Upper lobe of left lung (tissue), 6 donors: ENCODE results near the gene SBNO1. TPM values are rescaled to one million over a fixed set of nuclear protein-coding genes. Genes with fewer than 3 reads are reported as not detected.
"Not testable (repeated sequence)": the region's sequence is repeated elsewhere in the genome, so short reads cannot be mapped to it uniquely, and the experiment has no call there.

Experiments used
- ATAC-seq, 2 donors: fragments of 200-7000 bp; cut with Tn5 transposase; one replicate each; pipeline ENCODE4 v1.9.1; 2022; ENCODE audit warnings: mild to moderate bottlenecking in 2 of 2, moderate library complexity in 2 of 2; ENCODE audit not compliant: low FRiP score in 2 of 2
- DNase-seq, 2 donors: peaks; one replicate each; pipeline ENCODE4 v3.0.0-alpha.2; 2019 to 2020
- H3K27ac ChIP-seq, 4 donors: fragments of 200-600 bp; sonication (generic); one replicate each; pipeline ENCODE4 v1.5.1; 2016 to 2019
- H3K27me3 ChIP-seq, 4 donors: fragments of 200-600 bp; sonication (generic); one replicate each; pipeline ENCODE4 v1.5.1; 2017 to 2019
- H3K36me3 ChIP-seq, 4 donors: fragments of 200-600 bp; sonication (generic); one replicate each; pipeline ENCODE4 v1.5.1; 2016 to 2019
- H3K4me1 ChIP-seq, 4 donors: fragments of 200-600 bp; sonication (generic); one replicate each; pipeline ENCODE4 v1.5.1; 2018 to 2019
- H3K4me3 ChIP-seq, 4 donors: fragments of 200-600 bp; sonication (generic); one replicate each; pipeline ENCODE4 v1.5.1; 2017 to 2019; ENCODE audit warnings: mild to moderate bottlenecking in 2 of 4, moderate library complexity in 1 of 4
- H3K9me3 ChIP-seq, 4 donors: fragments of 200-600 bp; sonication (generic); one replicate each; pipeline ENCODE4 v1.5.1; 2018 to 2019
- CTCF ChIP-seq, 6 experiments: fragments of 450-650 bp in 4 of 6; fragments of 200-600 bp in 2 of 6; sonication (generic) in 2 of 6; IDR thresholded peaks; one replicate each; pipeline ENCODE4 v1.5.1; 2016 to 2019; ENCODE audit warnings: antibody characterized with exemption in 6 of 6
- EP300 ChIP-seq, 4 donors: sonication (generic); formaldehyde crosslinking; IDR thresholded peaks; one replicate each; pipeline ENCODE4 v1.5.1; 2017; ENCODE audit warnings: antibody characterized with exemption in 4 of 4, control low read depth in 2 of 4
- POLR2A ChIP-seq, 4 donors: fragments of 450-650 bp; IDR thresholded peaks; one replicate each; pipeline ENCODE4 v1.5.1; 2016 to 2017; ENCODE audit warnings: antibody characterized with exemption in 4 of 4, mild to moderate bottlenecking in 2 of 4
- POLR2AphosphoS5 ChIP-seq, 2 donors: sonication (generic); formaldehyde crosslinking; IDR thresholded peaks; one replicate each; pipeline ENCODE4 v1.5.1; 2017; ENCODE audit warnings: antibody characterized with exemption in 2 of 2
- WGBS, 2 donors: methylation state at CpG; one replicate each; pipeline ENCODE4 v1.1.5; 2017 to 2018; 5-methylcytosine and 5-hydroxymethylcytosine counted together
- total RNA-seq, 6 donors: library from RNA; depleted of rRNA in 4 of 6; stranded (reverse); fragments of >200 nt in 4 of 6; gene quantifications; one replicate each; pipeline versions ENCODE4 v1.1.0 to v1.2.1, GENCODE V29; 2016 to 2021
- donor health status: DM: no; HTN: no; CAD: no; lungs with moderate emphysema.
- donor health status: DM: no; HTN: yes; CAD: no; lungs with severe emphysema.

SBNO1 gene
- total RNA-seq, 6 donors from 2014 or later: 7.5 to 25.2 (median 20.3) TPM

- 97 to 98% methylated on average over 3 of the region's 3 CpGs for WGBS, 2 donors
Measured at GRCh38 chr12:123319273-123319672, 45.4 kb downstream of the SBNO1 start.

GRCh38 chr12:123313046-123313445 lies 51.6 kb downstream of the SBNO1 start:
- H3K4me3 ChIP-seq, DNase-seq, H3K9me3 ChIP-seq, H3K4me1 ChIP-seq, H3K27ac ChIP-seq, ATAC-seq, H3K27me3 ChIP-seq: not testable (repeated sequence)
- WGBS, 2 donors: 82 to 92% methylated on average over 4 of the region's 4 CpGs
- peaks cover 48 to 100% (median 85%) of the 10 kb centered on the region in 4 donors for H3K36me3 ChIP-seq

More at GRCh38 chr12:123319273-123319672, 45.4 kb downstream of the SBNO1 start:
- DNase-seq (no peak), ATAC-seq (no peak)
- TF ChIP-seq POLR2AphosphoS5 (IDR thresholded peaks at IDR 0.05): no peak
- TF ChIP-seq POLR2A (IDR thresholded peaks at IDR 0.05): no peak
- TF ChIP-seq EP300 (IDR thresholded peaks at IDR 0.05): no peak
- TF ChIP-seq CTCF (IDR thresholded peaks at IDR 0.05): no peak
- Histone ChIP-seq H3K9me3 (no peaks in the 10 kb centered on the region), H3K4me1 (no peaks in the 10 kb centered on the region), H3K36me3 (peaks cover 43 to 99% (median 89%) of the 10 kb centered on the region in 4 donors), H3K27ac (no peak overlapping the region), H3K4me3 (no peak overlapping the region), H3K27me3 (no peaks in the 10 kb centered on the region)

GRCh38 chr12:123306200-123306599 lies 58.4 kb downstream of the SBNO1 start:
- Histone ChIP-seq H3K36me3 (peaks cover 41 to 98% (median 82%) of the 10 kb centered on the region in 4 donors), H3K27ac (no peak overlapping the region), H3K27me3 (no peaks in the 10 kb centered on the region), H3K9me3 (no peaks in the 10 kb centered on the region), H3K4me1 (no peaks in the 10 kb centered on the region), H3K4me3 (no peak overlapping the region)
- 92 to 94% methylated on average over 3 of the region's 3 CpGs for WGBS, 2 donors
- DNase-seq (no peak), ATAC-seq (no peak)
- TF ChIP-seq POLR2A (IDR thresholded peaks at IDR 0.05): no peak
- no peak for TF ChIP-seq EP300 (IDR thresholded peaks at IDR 0.05)
- TF ChIP-seq POLR2AphosphoS5 (IDR thresholded peaks at IDR 0.05): no peak
- no peak for TF ChIP-seq CTCF (IDR thresholded peaks at IDR 0.05)

- no peak overlapping the region for H3K4me3 ChIP-seq
- no peak overlapping the region for H3K27ac ChIP-seq
- H3K36me3 ChIP-seq: peaks cover 37 to 98% (median 82%) of the 10 kb centered on the region in 4 donors
- ATAC-seq (no peak), DNase-seq (no peak)
- TF ChIP-seq POLR2A (IDR thresholded peaks at IDR 0.05) (no peak), EP300 (IDR thresholded peaks at IDR 0.05) (no peak), CTCF (IDR thresholded peaks at IDR 0.05) (no peak), POLR2AphosphoS5 (IDR thresholded peaks at IDR 0.05) (no peak)
- no peaks in the 10 kb centered on the region for H3K9me3 ChIP-seq
- H3K4me1 ChIP-seq: no peaks in the 10 kb centered on the region
- H3K27me3 ChIP-seq: no peaks in the 10 kb centered on the region
- 71 to 77% methylated on average over 3 of the region's 3 CpGs for WGBS, 2 donors
Measured at GRCh38 chr12:123305136-123305535, 59.5 kb downstream of the SBNO1 start.

- DNase-seq: no peak
- Histone ChIP-seq H3K4me1 (no peaks in the 10 kb centered on the region), H3K9me3 (no peaks in the 10 kb centered on the region), H3K27ac (no peak overlapping the region), H3K36me3 (peaks cover 21 to 75% (median 49%) of the 10 kb centered on the region in 4 donors), H3K4me3 (no peak overlapping the region), H3K27me3 (no peaks in the 10 kb centered on the region)
- no peak for TF ChIP-seq POLR2A (IDR thresholded peaks at IDR 0.05)
- no peak for TF ChIP-seq POLR2AphosphoS5 (IDR thresholded peaks at IDR 0.05)
- 83 to 94% methylated on average over 7 to 9 of the region's 9 CpGs for WGBS, 2 donors
- no peak for ATAC-seq
Measured at GRCh38 chr12:123293178-123293760, 71.4 kb downstream of the SBNO1 start.

- H3K27ac ChIP-seq: no peak overlapping the region
- WGBS, 2 donors: 92 to 93% methylated on average over 3 to 11 of the region's 11 CpGs
- H3K36me3 ChIP-seq: peaks cover 3 to 43% (median 23%) of the 10 kb centered on the region in 4 donors
- no peak for ATAC-seq
- no peaks in the 10 kb centered on the region for H3K4me1 ChIP-seq
- no peaks in the 10 kb centered on the region for H3K9me3 ChIP-seq
- TF ChIP-seq POLR2AphosphoS5 (IDR thresholded peaks at IDR 0.05): no peak
- no peak for TF ChIP-seq CTCF (IDR thresholded peaks at IDR 0.05)
- no peak for TF ChIP-seq POLR2A (IDR thresholded peaks at IDR 0.05)
- TF ChIP-seq EP300 (IDR thresholded peaks at IDR 0.05): no peak
- no peak for DNase-seq
- H3K4me3 ChIP-seq: no peak overlapping the region
- no peaks in the 10 kb centered on the region for H3K27me3 ChIP-seq
Measured at GRCh38 chr12:123289911-123290310, 74.7 kb downstream of the SBNO1 start.
